Skeletal muscle satellite cell (primary cell): Measurements from ENCODE around the gene GRID2.

Source experiments
- H3K27me3 ChIP-seq: 2 replicates; pipeline ENCODE4 v1.7.0; 2013; ENCODE audit warnings: low read length; ENCODE audit not compliant: control insufficient read depth, insufficient read depth
- H3K36me3 ChIP-seq: 2 replicates; pipeline ENCODE4 v1.7.0; 2013; ENCODE audit warnings: mild to moderate bottlenecking, control low read depth, low read length; ENCODE audit not compliant: insufficient read depth
- H3K4me1 ChIP-seq: 2 replicates; pipeline ENCODE4 v1.7.0; 2013; ENCODE audit warnings: low read length; ENCODE audit not compliant: control insufficient read depth, insufficient read depth
- H3K4me2 ChIP-seq: 2 replicates; pipeline ENCODE4 v1.7.0; 2013; ENCODE audit warnings: mild to moderate bottlenecking, low read length
- H3K4me3 ChIP-seq: 2 replicates; pipeline ENCODE4 v1.7.0; 2013; ENCODE audit warnings: low read length
- H3K9ac ChIP-seq: 2 replicates; pipeline ENCODE4 v1.7.0; 2013; ENCODE audit warnings: mild to moderate bottlenecking, low read depth, low read length, moderate library complexity
- H3K9me3 ChIP-seq: replicated peaks from 2 replicates; pipeline ENCODE4 v1.7.0; 2013; ENCODE audit warnings: mild to moderate bottlenecking, control low read depth, low read length

The GRID2 gene

GRCh38 chr4:93029769-93030168 is 726.0 kb downstream of the GRID2 start:
- Histone ChIP-seq H3K9ac (no peak overlapping the region), H3K27me3 (no peaks in the 10 kb centered on the region), H3K36me3 (no peaks in the 10 kb centered on the region), H3K4me1 (no peaks in the 10 kb centered on the region), H3K4me3 (no peak overlapping the region), H3K4me2 (no peak overlapping the region), H3K9me3 (no peaks in the 10 kb centered on the region)

GRCh38 chr4:93030670-93031069 is 726.9 kb downstream of the GRID2 start:
- Histone ChIP-seq H3K4me1 (no peaks in the 10 kb centered on the region), H3K4me2 (no peak overlapping the region), H3K9ac (no peak overlapping the region), H3K4me3 (no peak overlapping the region), H3K36me3 (no peaks in the 10 kb centered on the region), H3K27me3 (no peaks in the 10 kb centered on the region), H3K9me3 (no peaks in the 10 kb centered on the region)

DNA sequence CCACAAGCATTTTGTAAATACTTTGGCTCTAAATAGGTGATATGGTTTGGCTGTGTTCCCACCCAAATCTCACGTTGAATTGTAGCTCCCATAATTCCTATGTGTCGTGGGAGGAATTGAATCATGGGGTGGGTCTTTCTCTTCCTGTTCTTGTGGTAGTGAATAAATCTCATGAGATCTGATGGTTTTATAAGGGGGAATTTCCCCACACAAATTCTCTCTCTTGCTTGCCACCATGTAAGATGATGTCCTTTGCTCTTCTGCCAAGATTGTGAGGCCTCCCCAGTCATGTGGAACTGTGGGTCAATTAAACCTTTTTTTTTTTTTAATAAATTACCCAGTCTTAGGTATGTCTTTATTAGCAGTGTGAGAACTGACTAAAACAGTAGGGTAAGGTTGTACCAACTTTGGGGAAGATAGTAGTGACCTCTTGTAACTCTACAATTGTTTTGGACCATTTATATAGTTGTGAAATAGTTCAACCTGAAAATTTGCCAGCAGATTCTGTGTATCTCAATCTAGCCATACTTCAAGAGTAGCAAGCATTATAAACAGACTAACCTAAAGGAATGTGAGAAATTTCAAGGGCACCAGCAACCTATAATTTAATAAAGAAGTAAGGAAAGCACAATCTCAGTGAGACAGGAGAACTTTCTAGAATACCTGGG is 727.8 kb downstream of the GRID2 start:
- Histone ChIP-seq H3K9ac (no peak overlapping the region), H3K27me3 (no peaks in the 10 kb centered on the region), H3K4me3 (no peak overlapping the region), H3K4me2 (no peak overlapping the region), H3K9me3 (no peaks in the 10 kb centered on the region), H3K4me1 (no peaks in the 10 kb centered on the region), H3K36me3 (no peaks in the 10 kb centered on the region)

DNA sequence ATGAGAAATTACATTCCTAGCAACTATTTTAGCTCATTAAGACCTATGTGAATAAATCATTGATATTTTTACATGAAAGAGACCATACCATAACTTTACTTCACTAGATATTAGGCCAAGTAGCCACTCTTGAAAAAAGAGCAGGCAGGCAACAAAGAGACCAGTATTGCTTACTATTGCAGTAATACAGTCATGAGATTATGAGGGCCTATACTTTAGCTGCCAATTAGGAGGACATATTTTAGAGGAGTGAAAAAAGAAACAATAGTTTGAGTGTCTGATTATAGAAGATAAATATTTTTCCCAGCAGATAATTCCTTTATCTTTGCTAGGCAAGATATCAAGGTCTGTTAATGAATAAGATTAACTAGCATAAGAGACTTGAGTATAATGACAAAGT is 739.0 kb downstream of the GRID2 start:
- Histone ChIP-seq H3K4me3 (no peak overlapping the region), H3K9ac (no peak overlapping the region), H3K9me3 (no peaks in the 10 kb centered on the region), H3K36me3 (no peaks in the 10 kb centered on the region), H3K4me2 (no peak overlapping the region), H3K27me3 (no peaks in the 10 kb centered on the region), H3K4me1 (no peaks in the 10 kb centered on the region)

GRCh38 chr4:93053140-93053539 is 749.4 kb downstream of the GRID2 start:
- Histone ChIP-seq H3K27me3 (no peaks in the 10 kb centered on the region), H3K4me3 (no peak overlapping the region)

GRCh38 chr4:93061826-93062225 is 758.1 kb downstream of the GRID2 start:
- no peak overlapping the region for H3K4me2 ChIP-seq
- no peaks in the 10 kb centered on the region for H3K9me3 ChIP-seq
- H3K9ac ChIP-seq = no peak overlapping the region
- no peaks in the 10 kb centered on the region for H3K4me1 ChIP-seq
- H3K27me3 ChIP-seq = no peaks in the 10 kb centered on the region
- no peaks in the 10 kb centered on the region for H3K36me3 ChIP-seq
- H3K4me3 ChIP-seq = no peak overlapping the region

More at GRCh38 chr4:93053140-93053539, 749.4 kb downstream of the GRID2 start:
- no peaks in the 10 kb centered on the region for H3K36me3 ChIP-seq
- no peak overlapping the region for H3K4me2 ChIP-seq
- H3K4me1 ChIP-seq = no peaks in the 10 kb centered on the region
- H3K9ac ChIP-seq = no peak overlapping the region
- no peaks in the 10 kb centered on the region for H3K9me3 ChIP-seq

- Histone ChIP-seq H3K36me3 (no peaks in the 10 kb centered on the region), H3K4me1 (no peaks in the 10 kb centered on the region), H3K9me3 (no peaks in the 10 kb centered on the region), H3K4me3 (no peak overlapping the region), H3K9ac (no peak overlapping the region), H3K27me3 (no peaks in the 10 kb centered on the region), H3K4me2 (no peak overlapping the region)
Measured at GRCh38 chr4:93063325-93063724, 759.6 kb downstream of the GRID2 start.

DNA sequence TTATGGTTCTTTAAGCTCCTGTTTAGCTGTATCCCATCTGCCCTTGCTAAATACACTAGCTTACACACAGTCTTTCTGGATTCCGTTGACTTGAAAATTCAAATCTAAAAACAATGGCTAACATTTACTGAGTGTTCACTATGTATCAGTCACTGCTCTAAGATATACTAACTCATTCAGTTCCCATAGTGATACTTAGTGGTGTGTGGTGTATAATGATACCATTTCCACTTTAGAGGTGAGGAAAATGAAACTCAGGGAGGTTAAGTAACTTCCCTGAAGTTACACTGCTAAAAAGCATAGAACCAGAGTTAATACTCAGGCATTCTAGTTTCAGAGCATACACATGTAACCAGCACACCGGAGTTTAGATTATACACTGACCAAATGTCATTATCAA is 762.0 kb downstream of the GRID2 start:
- Histone ChIP-seq H3K4me3 (no peak overlapping the region), H3K4me1 (no peaks in the 10 kb centered on the region), H3K27me3 (no peaks in the 10 kb centered on the region), H3K9ac (no peak overlapping the region), H3K4me2 (no peak overlapping the region), H3K36me3 (no peaks in the 10 kb centered on the region), H3K9me3 (no peaks in the 10 kb centered on the region)

- Histone ChIP-seq H3K9ac (no peak overlapping the region), H3K4me3 (no peak overlapping the region), H3K4me2 (no peak overlapping the region), H3K27me3 (no peaks in the 10 kb centered on the region), H3K4me1 (no peaks in the 10 kb centered on the region), H3K9me3 (no peaks in the 10 kb centered on the region), H3K36me3 (no peaks in the 10 kb centered on the region)
Measured at GRCh38 chr4:93066749-93067148, 763.0 kb downstream of the GRID2 start.

GRCh38 chr4:93072292-93072691 is 768.5 kb downstream of the GRID2 start:
- no peak overlapping the region for H3K4me3 ChIP-seq
- H3K27me3 ChIP-seq = no peaks in the 10 kb centered on the region
- no peaks in the 10 kb centered on the region for H3K4me1 ChIP-seq
- H3K9ac ChIP-seq = no peak overlapping the region
- no peaks in the 10 kb centered on the region for H3K36me3 ChIP-seq
- H3K4me2 ChIP-seq = no peak overlapping the region
- no peaks in the 10 kb centered on the region for H3K9me3 ChIP-seq

GRCh38 chr4:93080316-93080715 is 776.5 kb downstream of the GRID2 start:
- H3K9ac ChIP-seq = no peak overlapping the region
- no peaks in the 10 kb centered on the region for H3K27me3 ChIP-seq
- no peak overlapping the region for H3K4me2 ChIP-seq
- H3K4me1 ChIP-seq = no peaks in the 10 kb centered on the region
- H3K9me3 ChIP-seq = no peaks in the 10 kb centered on the region
- no peaks in the 10 kb centered on the region for H3K36me3 ChIP-seq
- H3K4me3 ChIP-seq = no peak overlapping the region

GRCh38 chr4:93084599-93085305 is 781.0 kb downstream of the GRID2 start:
- Histone ChIP-seq H3K9me3 (no peaks in the 10 kb centered on the region), H3K27me3 (no peaks in the 10 kb centered on the region), H3K9ac (no peak overlapping the region), H3K4me3 (no peak overlapping the region), H3K4me1 (no peaks in the 10 kb centered on the region), H3K36me3 (no peaks in the 10 kb centered on the region), H3K4me2 (no peak overlapping the region)
